Esophagus squamous epithelium (tissue), 5 donors: Measurements from ENCODE around the gene TPK1. TPM values are rescaled to one million over a fixed set of nuclear protein-coding genes. Genes with fewer than 3 reads are reported as not detected.

Source experiments
- DNase-seq: peaks from one replicate; lab custom pipeline; 2025; lab: John Stamatoyannopoulos, UW
- H3K27ac ChIP-seq, 4 donors: fragments of 200-600 bp; sonication (generic); one replicate each; pipeline ENCODE4 v1.5.1; 2016 to 2019; ENCODE audit warnings: mild to moderate bottlenecking in 1 of 4
- H3K27me3 ChIP-seq, 4 donors: fragments of 200-600 bp; sonication (generic); 1 replicate in 3 of 4; 2 replicates in 1 of 4; pipeline versions ENCODE4 v1.5.1 to v1.6.0; 2017 to 2021; ENCODE audit warnings: antibody characterized with exemption in 1 of 4
- H3K36me3 ChIP-seq, 3 donors: fragments of 200-600 bp; sonication (generic); one replicate each; pipeline ENCODE4 v1.5.1; 2016 to 2019
- H3K4me1 ChIP-seq, 3 donors: fragments of 200-600 bp; sonication (generic); one replicate each; pipeline ENCODE4 v1.5.1; 2017 to 2019
- H3K4me3 ChIP-seq, 4 donors: fragments of 200-600 bp; sonication (generic); 1 replicate in 3 of 4; 2 replicates in 1 of 4; pipeline ENCODE4 v1.5.1; 2016 to 2019; ENCODE audit warnings: mild to moderate bottlenecking in 2 of 4, moderate library complexity in 1 of 4
- H3K9me3 ChIP-seq, 3 donors: fragments of 200-600 bp; sonication (generic); one replicate each; pipeline ENCODE4 v1.5.1; 2016 to 2019
- CTCF ChIP-seq, 6 experiments: fragments of 450-650 bp in 4 of 6; fragments of 200-600 bp in 2 of 6; sonication (generic) in 2 of 6; IDR thresholded peaks; one replicate each; pipeline ENCODE4 v1.5.1; 2016 to 2019; ENCODE audit warnings: antibody characterized with exemption in 6 of 6, mild to moderate bottlenecking in 4 of 6, moderate library complexity in 4 of 6
- POLR2A ChIP-seq, 4 donors: fragments of 450-650 bp; IDR thresholded peaks; one replicate each; pipeline ENCODE4 v1.6.1; 2017; ENCODE audit warnings: antibody characterized with exemption in 4 of 4, mild to moderate bottlenecking in 4 of 4, moderate library complexity in 3 of 4
- WGBS, 2 donors: methylation state at CpG; one replicate each; pipeline ENCODE4 v1.1.5; 2018; 5-methylcytosine and 5-hydroxymethylcytosine counted together
- intact Hi-C: fragments of 100-400 bp; cut with DNase I; formaldehyde crosslinking; loops from one replicate; pipeline ENCODE4 v1.15.0; 2022
- total RNA-seq, 4 donors: library from RNA; depleted of rRNA; stranded (reverse); fragments of >200 nt; gene quantifications; one replicate each; pipeline ENCODE4 v1.1.0, GENCODE V29; 2016
- donor health status: DM: yes; HTN: yes; CAD: no.

The TPK1 gene
- total RNA-seq, 4 donors from 2014 or later: 2.3 to 8.4 (median 2.7) TPM

- no peaks in the 10 kb centered on the region for H3K27me3 ChIP-seq
- no peaks in the 10 kb centered on the region for H3K9me3 ChIP-seq
- peaks cover 0 to 5% (median 0%) of the 10 kb centered on the region in 3 donors for H3K4me1 ChIP-seq
- no peaks in the 10 kb centered on the region for H3K36me3 ChIP-seq
- TF ChIP-seq POLR2A (IDR thresholded peaks at IDR 0.05): no peak
- TF ChIP-seq CTCF (IDR thresholded peaks at IDR 0.05): no peak
- peak overlapping the region in 1 of 4 donors; percentile 36 for H3K27ac ChIP-seq
- WGBS, 2 donors: 48 to 52% methylated on average over 3 of the region's 3 CpGs
- intact Hi-C loops: no loop called here
- no peak overlapping the region for H3K4me3 ChIP-seq
- DNase-seq: no peak
Measured at GRCh38 chr7:144777005-144777839, 58.6 kb downstream of the TPK1 start.

- Histone ChIP-seq H3K4me3 (no peak overlapping the region), H3K27ac (no peak overlapping the region), H3K36me3 (no peaks in the 10 kb centered on the region), H3K27me3 (no peaks in the 10 kb centered on the region), H3K9me3 (no peaks in the 10 kb centered on the region), H3K4me1 (peaks cover 0 to 5% (median 0%) of the 10 kb centered on the region in 3 donors)
- WGBS, 2 donors: 67 to 81% methylated on average over 4 of the region's 4 CpGs
- no peak for TF ChIP-seq CTCF (IDR thresholded peaks at IDR 0.05)
- TF ChIP-seq POLR2A (IDR thresholded peaks at IDR 0.05): no peak
- intact Hi-C loops: no loop called here
- DNase-seq: no peak
Measured at GRCh38 chr7:144776447-144776846, 59.4 kb downstream of the TPK1 start.

- H3K4me1 ChIP-seq: peaks cover 0 to 5% (median 0%) of the 10 kb centered on the region in 3 donors
- H3K27me3 ChIP-seq: no peaks in the 10 kb centered on the region
- H3K27ac ChIP-seq: no peak overlapping the region
- H3K36me3 ChIP-seq: no peaks in the 10 kb centered on the region
- intact Hi-C loops: no loop called here
- DNase-seq: no peak
- H3K4me3 ChIP-seq: no peak overlapping the region
- 58 to 68% methylated on average over 2 of the region's 2 CpGs for WGBS, 2 donors
- TF ChIP-seq CTCF (IDR thresholded peaks at IDR 0.05) (no peak), POLR2A (IDR thresholded peaks at IDR 0.05) (no peak)
- H3K9me3 ChIP-seq: no peaks in the 10 kb centered on the region
Measured at GRCh38 chr7:144775749-144776148, 60.1 kb downstream of the TPK1 start.

- Histone ChIP-seq H3K9me3 (no peaks in the 10 kb centered on the region), H3K4me1 (no peaks in the 10 kb centered on the region), H3K27ac (no peak overlapping the region), H3K27me3 (no peaks in the 10 kb centered on the region), H3K4me3 (no peak overlapping the region), H3K36me3 (no peaks in the 10 kb centered on the region)
- intact Hi-C loops: no loop called here
- no peak for DNase-seq
- TF ChIP-seq CTCF (IDR thresholded peaks at IDR 0.05) (no peak), POLR2A (IDR thresholded peaks at IDR 0.05) (no peak)
- 77 to 84% methylated on average over 2 of the region's 2 CpGs for WGBS, 2 donors
Measured at GRCh38 chr7:144771927-144772326, 63.9 kb downstream of the TPK1 start.

- H3K4me3 ChIP-seq: no peak overlapping the region
- H3K36me3 ChIP-seq: no peaks in the 10 kb centered on the region
- no peaks in the 10 kb centered on the region for H3K27me3 ChIP-seq
- intact Hi-C loops: no loop called here
- 41 to 61% methylated on average over 2 of the region's 2 CpGs for WGBS, 2 donors
- no peak for TF ChIP-seq CTCF (IDR thresholded peaks at IDR 0.05)
- no peak for TF ChIP-seq POLR2A (IDR thresholded peaks at IDR 0.05)
- no peak for DNase-seq
- no peaks in the 10 kb centered on the region for H3K9me3 ChIP-seq
- no peaks in the 10 kb centered on the region for H3K4me1 ChIP-seq
- no peak overlapping the region for H3K27ac ChIP-seq
Measured at GRCh38 chr7:144771174-144771573, 64.7 kb downstream of the TPK1 start.
